HEK293 (cell line): ENCODE measurements around the gene CCDC92.

ENCODE experiments used
- CTCF ChIA-PET: fragments of 350-600 bp; formaldehyde crosslinking; extraction: SDS; loops from one replicate; lab custom pipeline; 2021; ENCODE audit warnings: antibody characterized with exemption; lab: Yijun Ruan, JAX
- POLR2A ChIA-PET: fragments of 300-600 bp; formaldehyde crosslinking; extraction: SDS; loops from one replicate; lab custom pipeline; 2020; ENCODE audit warnings: antibody characterized with exemption, inconsistent platforms; lab: Yijun Ruan, JAX
- H3K27ac ChIP-seq: fragments of 200-500 bp; sonication (Bioruptor generic); 2 replicates; pipeline ENCODE4 v1.5.1; 2014; ENCODE audit warnings: low read depth, low read length, control low read depth, inconsistent platforms; ENCODE audit errors: extremely low read depth
- H3K36me3 ChIP-seq, 2 experiments: fragments of 200-500 bp in 1 of 2; sonication (Bioruptor generic) in 1 of 2; 1 replicate in 1 of 2; 2 replicates in 1 of 2; pipeline ENCODE4 v1.5.1; 2014 to 2017; ENCODE audit warnings: inconsistent platforms in 2 of 2, low read length in 2 of 2; ENCODE audit not compliant: control insufficient read depth in 2 of 2, insufficient read depth in 1 of 2
- H3K4me1 ChIP-seq: fragments of 200-500 bp; sonication (Bioruptor generic); 2 replicates; pipeline ENCODE4 v1.5.1; 2014; ENCODE audit warnings: mild to moderate bottlenecking, low read length, inconsistent platforms; ENCODE audit not compliant: control insufficient read depth, insufficient read depth
- H3K4me3 ChIP-seq: 2 replicates; pipeline ENCODE4 v1.5.1; 2011; ENCODE audit warnings: low read depth, mild to moderate bottlenecking, control low read depth, low read length, moderate library complexity
- H3K9me3 ChIP-seq: fragments of 200-500 bp; sonication (Bioruptor generic); 2 replicates; pipeline ENCODE4 v1.5.1; 2014; ENCODE audit warnings: low read depth, low read length, inconsistent platforms; ENCODE audit not compliant: control insufficient read depth, insufficient read depth
- BCL11B ChIP-seq: fragments of 450-650 bp; formaldehyde crosslinking; IDR thresholded peaks from 2 replicates; pipeline ENCODE4 v1.5.1; 2016; ENCODE audit warnings: low read depth, missing biosample characterization, missing genetic modification characterization
- SETDB1 ChIP-seq: IDR thresholded peaks from one replicate; pipeline ENCODE4 v1.6.1; 2017; ENCODE audit warnings: mild to moderate bottlenecking, low read length, moderate library complexity, mixed read lengths; ENCODE audit not compliant: insufficient read length
- SP7 ChIP-seq: fragments of 450-650 bp; formaldehyde crosslinking; IDR thresholded peaks from 2 replicates; pipeline ENCODE4 v1.5.1; 2016; ENCODE audit warnings: missing biosample characterization, missing genetic modification characterization
- TCF7L2 ChIP-seq: IDR thresholded peaks from 2 replicates; pipeline ENCODE4 v1.6.1; 2011; ENCODE audit warnings: low read depth, mild to moderate bottlenecking, inconsistent platforms, low read length, moderate library complexity, borderline replicate concordance
- YY2 ChIP-seq: fragments of 450-650 bp; formaldehyde crosslinking; IDR thresholded peaks from 2 replicates; pipeline ENCODE4 v1.5.1; 2016; ENCODE audit warnings: missing biosample characterization, missing genetic modification characterization
- ZNF140 ChIP-seq: fragments of 450-650 bp; formaldehyde crosslinking; IDR thresholded peaks from 2 replicates; pipeline ENCODE4 v1.5.1; 2016; ENCODE audit warnings: missing biosample characterization, missing genetic modification characterization
- ZNF202 ChIP-seq: fragments of 450-650 bp; formaldehyde crosslinking; IDR thresholded peaks from 2 replicates; pipeline ENCODE4 v1.5.1; 2016; ENCODE audit warnings: missing biosample characterization, missing genetic modification characterization, borderline replicate concordance
- ZNF311 ChIP-seq: fragments of 450-650 bp; formaldehyde crosslinking; IDR thresholded peaks from 2 replicates; pipeline ENCODE4 v1.5.1; 2017; ENCODE audit warnings: missing biosample characterization, missing genetic modification characterization, borderline replicate concordance
- ZNF426 ChIP-seq: fragments of 450-650 bp; formaldehyde crosslinking; IDR thresholded peaks from 2 replicates; pipeline ENCODE4 v1.5.1; 2017; ENCODE audit warnings: missing biosample characterization, missing genetic modification characterization, mild to moderate bottlenecking, inconsistent platforms, moderate library complexity
- ZNF473 ChIP-seq: fragments of 450-650 bp; formaldehyde crosslinking; IDR thresholded peaks from 2 replicates; pipeline ENCODE4 v1.5.1; 2017; ENCODE audit warnings: missing biosample characterization, missing genetic modification characterization
- ZNF48 ChIP-seq: fragments of 450-650 bp; formaldehyde crosslinking; IDR thresholded peaks from 2 replicates; pipeline ENCODE4 v1.5.1; 2016; ENCODE audit warnings: missing biosample characterization, missing genetic modification characterization
- ZNF558 ChIP-seq: fragments of 450-650 bp; formaldehyde crosslinking; IDR thresholded peaks from 2 replicates; pipeline ENCODE4 v1.5.1; 2016; ENCODE audit warnings: missing biosample characterization, missing genetic modification characterization
- ZNF560 ChIP-seq: fragments of 450-650 bp; formaldehyde crosslinking; IDR thresholded peaks from 2 replicates; pipeline ENCODE4 v1.5.1; 2017; ENCODE audit warnings: missing biosample characterization, missing genetic modification characterization, borderline replicate concordance
- ZNF629 ChIP-seq: fragments of 450-650 bp; formaldehyde crosslinking; IDR thresholded peaks from 2 replicates; pipeline ENCODE4 v1.5.1; 2017; ENCODE audit warnings: missing biosample characterization, missing genetic modification characterization
- ZNF660 ChIP-seq: fragments of 450-650 bp; IDR thresholded peaks from 2 replicates; pipeline ENCODE4 v1.5.1; 2018; ENCODE audit warnings: missing biosample characterization, mild to moderate bottlenecking, missing genetic modification characterization
- ZNF76 ChIP-seq: fragments of 450-650 bp; formaldehyde crosslinking; IDR thresholded peaks from 2 replicates; pipeline ENCODE4; 2016; ENCODE audit warnings: low read depth, missing biosample characterization, missing genetic modification characterization, borderline replicate concordance
- ZNF792 ChIP-seq: fragments of 450-650 bp; formaldehyde crosslinking; IDR thresholded peaks from 2 replicates; pipeline ENCODE4 v1.5.1; 2016; ENCODE audit warnings: missing biosample characterization, missing genetic modification characterization
- ZSCAN16 ChIP-seq: fragments of 450-650 bp; formaldehyde crosslinking; IDR thresholded peaks from 2 replicates; pipeline ENCODE4 v1.5.1; 2016; ENCODE audit warnings: missing biosample characterization, missing genetic modification characterization
- TF ChIP-seq, protein P1 (sequence below): fragments of 450-650 bp; formaldehyde crosslinking; IDR thresholded peaks from 2 replicates; pipeline ENCODE4 v1.5.1; 2016; ENCODE audit warnings: missing biosample characterization, missing genetic modification characterization
- TF ChIP-seq, protein P2 (sequence below): fragments of 450-650 bp; formaldehyde crosslinking; conservative IDR thresholded peaks from 2 replicates; pipeline ENCODE4 v1.5.1; 2016; ENCODE audit warnings: low read depth, missing biosample characterization, missing genetic modification characterization
- TF ChIP-seq, protein P3 (sequence below): fragments of 450-650 bp; IDR thresholded peaks from 2 replicates; pipeline ENCODE4 v1.5.1; 2018; ENCODE audit warnings: missing biosample characterization, missing genetic modification characterization
- TF ChIP-seq, protein P4 (sequence below): fragments of 450-650 bp; formaldehyde crosslinking; IDR thresholded peaks from 2 replicates; pipeline ENCODE4 v1.5.1; 2016; ENCODE audit warnings: missing biosample characterization, missing genetic modification characterization

Gene CCDC92

DNA sequence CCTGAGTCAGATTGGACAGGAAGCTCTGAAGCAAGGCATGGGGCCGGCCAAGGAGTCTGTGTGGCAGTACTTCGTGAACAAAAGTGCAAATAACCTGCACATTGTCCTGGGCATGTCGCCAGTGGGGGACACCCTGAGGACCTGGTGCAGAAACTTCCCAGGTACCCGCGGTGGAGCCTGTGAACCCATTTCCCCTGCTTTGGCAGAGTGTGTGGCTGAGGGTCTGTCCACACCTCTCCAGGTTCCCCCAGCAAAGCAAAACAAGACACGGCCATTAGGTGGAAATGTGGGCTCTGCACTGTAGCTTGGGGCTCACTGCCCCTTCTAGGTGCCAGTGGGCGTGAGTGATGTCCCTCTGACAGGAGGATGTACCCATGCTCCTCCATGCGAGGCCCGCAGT is 79.4 kb downstream of the CCDC92 start:
- H3K4me1 ChIP-seq, result no peaks in the 10 kb centered on the region
- H3K36me3 ChIP-seq, result no peaks in the 10 kb centered on the region
- no peak overlapping the region for H3K27ac ChIP-seq
- no peaks in the 10 kb centered on the region for H3K9me3 ChIP-seq
- H3K4me3 ChIP-seq, result no peak overlapping the region
- TF ChIP-seq ZNF76 (tag by site-specific recombination) (no peak), ZNF140 (tag by site-specific recombination) (no peak), ZNF473 (no peak), ZNF792 (no peak), ZSCAN16 (no peak)
- TF ChIP-seq, all 188 proteins: peak for 0
- CTCF ChIA-PET, result interaction anchor here (0.6 to 0.9 kb wide), 3 partner anchors 13 to 219 kb away, joined by 3 read pairs; no protein-coding TSS in a partner anchor
- POLR2A ChIA-PET, result no interaction called here

DNA sequence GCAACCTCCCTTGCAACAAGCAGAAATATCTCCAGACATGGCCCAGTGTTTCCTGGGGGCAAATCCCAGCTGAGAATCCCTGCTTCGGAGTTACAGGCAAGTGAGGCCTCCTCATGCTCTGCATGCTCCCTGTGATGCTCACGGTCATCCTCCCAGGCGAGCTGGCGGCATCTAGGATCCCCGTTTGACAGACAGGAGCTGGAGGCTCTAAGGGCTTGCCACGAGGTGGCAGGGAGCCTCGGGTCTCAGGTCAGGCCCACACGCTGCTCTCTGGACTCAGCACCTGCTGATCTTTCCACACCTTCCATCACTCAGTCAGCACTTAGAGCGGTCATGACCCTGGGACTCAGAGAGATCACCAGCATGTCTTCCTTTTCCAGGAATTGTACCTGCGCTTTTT is 79.8 kb downstream of the CCDC92 start:
- Histone ChIP-seq H3K9me3 (no peaks in the 10 kb centered on the region), H3K36me3 (no peaks in the 10 kb centered on the region), H3K4me1 (no peaks in the 10 kb centered on the region), H3K4me3 (no peak overlapping the region), H3K27ac (no peak overlapping the region)
- ChIA-PET POLR2A (interaction anchor here (0.8 kb wide), 1 partner anchor 1031 kb away, joined by 3 read pairs; no protein-coding TSS in a partner anchor), CTCF (interaction anchor here (0.6 to 1.1 kb wide), 4 partner anchors 11 to 219 kb away, joined by 3 to 4 read pairs (median 3); no protein-coding TSS in a partner anchor)
- TF ChIP-seq, protein P1, sequence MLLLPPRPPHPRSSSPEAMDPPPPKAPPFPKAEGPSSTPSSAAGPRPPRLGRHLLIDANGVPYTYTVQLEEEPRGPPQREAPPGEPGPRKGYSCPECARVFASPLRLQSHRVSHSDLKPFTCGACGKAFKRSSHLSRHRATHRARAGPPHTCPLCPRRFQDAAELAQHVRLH (tag by site-specific recombination), result no peak

DNA sequence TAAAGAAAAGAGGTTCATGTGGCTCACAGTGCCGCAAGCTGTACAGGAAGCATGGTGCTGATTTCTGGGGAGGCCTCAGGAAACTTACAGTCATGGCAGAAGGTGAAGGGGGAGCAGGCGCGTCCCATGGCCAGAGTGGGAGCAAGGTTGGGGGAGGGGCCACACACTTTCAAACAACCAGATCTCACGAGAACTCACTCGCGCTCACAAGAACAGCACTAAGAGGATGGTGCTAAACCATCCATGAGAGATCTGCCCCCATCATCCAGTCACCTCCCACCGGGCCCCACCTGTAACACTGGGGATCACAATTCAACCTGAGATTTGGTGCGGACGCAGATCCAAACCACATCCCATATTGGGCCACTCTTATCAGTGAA is 80.5 kb downstream of the CCDC92 start:
- Histone ChIP-seq H3K9me3 (no peaks in the 10 kb centered on the region), H3K4me3 (no peak overlapping the region), H3K4me1 (no peaks in the 10 kb centered on the region), H3K27ac (no peak overlapping the region), H3K36me3 (no peaks in the 10 kb centered on the region)
- ChIA-PET POLR2A (interaction anchor here (0.8 kb wide), 1 partner anchor 1031 kb away, joined by 3 read pairs; no protein-coding TSS in a partner anchor), CTCF (interaction anchor here (1.1 kb wide), 1 partner anchor 11 kb away, joined by 4 read pairs; no protein-coding TSS in a partner anchor)
- no peak for TF ChIP-seq SP7 (tag by site-specific recombination)
- TF ChIP-seq ZNF202, result no peak
- TF ChIP-seq TCF7L2, result no peak
- TF ChIP-seq, protein P2, sequence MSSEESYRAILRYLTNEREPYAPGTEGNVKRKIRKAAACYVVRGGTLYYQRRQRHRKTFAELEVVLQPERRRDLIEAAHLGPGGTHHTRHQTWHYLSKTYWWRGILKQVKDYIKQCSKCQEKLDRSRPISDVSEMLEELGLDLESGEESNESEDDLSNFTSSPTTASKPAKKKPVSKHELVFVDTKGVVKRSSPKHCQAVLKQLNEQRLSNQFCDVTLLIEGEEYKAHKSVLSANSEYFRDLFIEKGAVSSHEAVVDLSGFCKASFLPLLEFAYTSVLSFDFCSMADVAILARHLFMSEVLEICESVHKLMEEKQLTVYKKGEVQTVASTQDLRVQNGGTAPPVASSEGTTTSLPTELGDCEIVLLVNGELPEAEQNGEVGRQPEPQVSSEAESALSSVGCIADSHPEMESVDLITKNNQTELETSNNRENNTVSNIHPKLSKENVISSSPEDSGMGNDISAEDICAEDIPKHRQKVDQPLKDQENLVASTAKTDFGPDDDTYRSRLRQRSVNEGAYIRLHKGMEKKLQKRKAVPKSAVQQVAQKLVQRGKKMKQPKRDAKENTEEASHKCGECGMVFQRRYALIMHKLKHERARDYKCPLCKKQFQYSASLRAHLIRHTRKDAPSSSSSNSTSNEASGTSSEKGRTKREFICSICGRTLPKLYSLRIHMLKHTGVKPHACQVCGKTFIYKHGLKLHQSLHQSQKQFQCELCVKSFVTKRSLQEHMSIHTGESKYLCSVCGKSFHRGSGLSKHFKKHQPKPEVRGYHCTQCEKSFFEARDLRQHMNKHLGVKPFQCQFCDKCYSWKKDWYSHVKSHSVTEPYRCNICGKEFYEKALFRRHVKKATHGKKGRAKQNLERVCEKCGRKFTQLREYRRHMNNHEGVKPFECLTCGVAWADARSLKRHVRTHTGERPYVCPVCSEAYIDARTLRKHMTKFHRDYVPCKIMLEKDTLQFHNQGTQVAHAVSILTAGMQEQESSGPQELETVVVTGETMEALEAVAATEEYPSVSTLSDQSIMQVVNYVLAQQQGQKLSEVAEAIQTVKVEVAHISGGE (tag by site-specific recombination), result no peak
- TF ChIP-seq SETDB1, result no peak
- no peak for TF ChIP-seq ZNF660 (tag by site-specific recombination)
- no peak for TF ChIP-seq ZNF426 (tag by site-specific recombination)
- TF ChIP-seq ZNF629 (tag by site-specific recombination), result no peak
- TF ChIP-seq YY2 (tag by site-specific recombination), result no peak
- TF ChIP-seq, protein P3, sequence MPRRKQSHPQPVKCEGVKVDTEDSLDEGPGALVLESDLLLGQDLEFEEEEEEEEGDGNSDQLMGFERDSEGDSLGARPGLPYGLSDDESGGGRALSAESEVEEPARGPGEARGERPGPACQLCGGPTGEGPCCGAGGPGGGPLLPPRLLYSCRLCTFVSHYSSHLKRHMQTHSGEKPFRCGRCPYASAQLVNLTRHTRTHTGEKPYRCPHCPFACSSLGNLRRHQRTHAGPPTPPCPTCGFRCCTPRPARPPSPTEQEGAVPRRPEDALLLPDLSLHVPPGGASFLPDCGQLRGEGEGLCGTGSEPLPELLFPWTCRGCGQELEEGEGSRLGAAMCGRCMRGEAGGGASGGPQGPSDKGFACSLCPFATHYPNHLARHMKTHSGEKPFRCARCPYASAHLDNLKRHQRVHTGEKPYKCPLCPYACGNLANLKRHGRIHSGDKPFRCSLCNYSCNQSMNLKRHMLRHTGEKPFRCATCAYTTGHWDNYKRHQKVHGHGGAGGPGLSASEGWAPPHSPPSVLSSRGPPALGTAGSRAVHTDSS (tag by site-specific recombination), result no peak
- no peak for TF ChIP-seq ZNF558 (tag by site-specific recombination)
- no peak for TF ChIP-seq ZNF48 (tag by site-specific recombination)
- no peak for TF ChIP-seq BCL11B (tag by site-specific recombination)
- TF ChIP-seq, protein P4, sequence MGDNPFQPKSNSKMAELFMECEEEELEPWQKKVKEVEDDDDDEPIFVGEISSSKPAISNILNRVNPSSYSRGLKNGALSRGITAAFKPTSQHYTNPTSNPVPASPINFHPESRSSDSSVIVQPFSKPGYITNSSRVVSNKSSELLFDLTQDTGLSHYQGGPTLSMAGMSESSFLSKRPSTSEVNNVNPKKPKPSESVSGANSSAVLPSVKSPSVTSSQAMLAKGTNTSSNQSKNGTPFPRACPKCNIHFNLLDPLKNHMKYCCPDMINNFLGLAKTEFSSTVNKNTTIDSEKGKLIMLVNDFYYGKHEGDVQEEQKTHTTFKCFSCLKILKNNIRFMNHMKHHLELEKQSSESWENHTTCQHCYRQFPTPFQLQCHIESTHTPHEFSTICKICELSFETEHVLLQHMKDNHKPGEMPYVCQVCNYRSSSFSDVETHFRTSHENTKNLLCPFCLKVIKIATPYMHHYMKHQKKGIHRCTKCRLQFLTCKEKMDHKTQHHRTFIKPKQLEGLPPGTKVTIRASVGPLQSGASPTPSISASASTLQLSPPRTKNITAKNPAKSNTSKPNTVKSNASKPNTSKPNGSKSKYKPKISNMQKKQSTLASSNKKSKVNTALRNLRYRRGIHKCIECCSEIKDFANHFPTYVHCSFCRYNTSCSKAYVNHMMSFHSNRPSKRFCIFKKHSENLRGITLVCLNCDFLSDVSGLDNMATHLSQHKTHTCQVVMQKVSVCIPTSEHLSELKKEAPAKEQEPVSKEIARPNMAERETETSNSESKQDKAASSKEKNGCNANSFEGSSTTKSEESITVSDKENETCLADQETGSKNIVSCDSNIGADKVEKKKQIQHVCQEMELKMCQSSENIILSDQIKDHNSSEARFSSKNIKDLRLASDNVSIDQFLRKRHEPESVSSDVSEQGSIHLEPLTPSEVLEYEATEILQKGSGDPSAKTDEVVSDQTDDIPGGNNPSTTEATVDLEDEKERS (tag by site-specific recombination), result no peak
- no peak for TF ChIP-seq ZNF560 (tag by site-specific recombination)
- TF ChIP-seq ZNF311 (tag by site-specific recombination), result no peak
